ENCODE measurements around the gene RPL9. TPM values are rescaled to one million over a fixed set of nuclear protein-coding genes. Genes with fewer than 3 reads are reported as not detected.
"Not testable (repeated sequence)": the region's sequence is repeated elsewhere in the genome, so short reads cannot be mapped to it uniquely, and the experiment has no call there.

The RPL9 gene
- total RNA-seq, 1 donor from 2014 or later, result 2,228 TPM

GRCh38 chr4:39466747-39467146 is 8.0 kb upstream of the RPL9 start:
- DNase-seq (ENCODE audit: low read depth in 2 of 2), result no peak

GRCh38 chr4:39464886-39465501 is 6.3 kb upstream of the RPL9 start:
- peak; percentile 76 to 87 for DNase-seq (ENCODE audit: low read depth in 2 of 2)

- not testable (repeated sequence) for DNase-seq (ENCODE audit: low read depth in 2 of 2)
Observed at GRCh38 chr4:39458161-39458504, 589 bp downstream of the RPL9 start.

GRCh38 chr4:39456946-39457763 is 1.6 kb downstream of the RPL9 start:
- DNase-seq (ENCODE audit: low read depth in 2 of 2), result no peak

- DNase-seq (ENCODE audit: low read depth in 2 of 2), result no peak
Observed at GRCh38 chr4:39455486-39455885, 3.2 kb downstream of the RPL9 start.

- no peak for DNase-seq (ENCODE audit: low read depth in 2 of 2)
Observed at GRCh38 chr4:39453738-39454137, 5.0 kb downstream of the RPL9 start.

GRCh38 chr4:39452860-39453587 is 5.7 kb downstream of the RPL9 start:
- DNase-seq (ENCODE audit: low read depth in 2 of 2), result no peak

- no peak for DNase-seq (ENCODE audit: low read depth in 2 of 2)
Observed at GRCh38 chr4:39452153-39452859, 6.4 kb downstream of the RPL9 start.

- no peak for DNase-seq (ENCODE audit: low read depth in 2 of 2)
Observed at GRCh38 chr4:39451423-39452023, 7.2 kb downstream of the RPL9 start.

GRCh38 chr4:39450618-39451017 is 8.1 kb downstream of the RPL9 start:
- DNase-seq (ENCODE audit: low read depth in 2 of 2), result no peak

GRCh38 chr4:39446842-39447573 is 11.7 kb downstream of the RPL9 start:
- peak; percentile 73 to 78 for DNase-seq (ENCODE audit: low read depth in 2 of 2)

GRCh38 chr4:39446483-39446841 is 12.3 kb downstream of the RPL9 start:
- no peak for DNase-seq (ENCODE audit: low read depth in 2 of 2)

- no peak for DNase-seq (ENCODE audit: low read depth in 2 of 2)
Observed at GRCh38 chr4:39442998-39443397, 15.7 kb downstream of the RPL9 start.

GRCh38 chr4:39441593-39441992 is 17.1 kb downstream of the RPL9 start:
- no peak for DNase-seq (ENCODE audit: low read depth in 2 of 2)

- peak in 1 of 2 donors; percentile 6 for DNase-seq (ENCODE audit: low read depth in 2 of 2)
Observed at GRCh38 chr4:39435659-39436563, 22.8 kb downstream of the RPL9 start.

GRCh38 chr4:39433878-39434492 is 24.7 kb downstream of the RPL9 start:
- DNase-seq (ENCODE audit: low read depth in 2 of 2), result no peak

- no peak for DNase-seq (ENCODE audit: low read depth in 2 of 2)
Observed at GRCh38 chr4:39429476-39430334, 29.0 kb downstream of the RPL9 start.

- no peak for DNase-seq (ENCODE audit: low read depth in 2 of 2)
Observed at GRCh38 chr4:39427520-39428114, 31.1 kb downstream of the RPL9 start.
